GM23338 (cell line): Measurements from ENCODE around the gene VPS37C. TPM values are rescaled to one million over a fixed set of nuclear protein-coding genes. Genes with fewer than 3 reads are reported as not detected.

ENCODE experiments used
- ATAC-seq: fragments of 200-7000 bp; cut with Tn5 transposase; 3 replicates; pipeline ENCODE4 v1.9.1; 2020
- DNase-seq: peaks from one replicate; pipeline ENCODE4 v3.0.0-alpha.2; 2015; ENCODE audit warnings: low spot score
- H2AFZ ChIP-seq: fragments of 200-600 bp; sonication (generic); 2 replicates; pipeline ENCODE4 v1.8.0; 2016; ENCODE audit warnings: antibody characterized with exemption, mild to moderate bottlenecking, moderate library complexity
- H3F3A ChIP-seq: fragments of 200-600 bp; sonication (generic); replicated peaks from 2 replicates; pipeline ENCODE4 v1.8.0; 2017; ENCODE audit warnings: antibody characterized with exemption, mixed run types, low read depth
- H3K27ac ChIP-seq: fragments of 200-600 bp; sonication (generic); 2 replicates; pipeline ENCODE4 v1.6.1; 2016; ENCODE audit warnings: low read depth
- H3K27me3 ChIP-seq: fragments of 200-600 bp; sonication (generic); 2 replicates; pipeline ENCODE4 v1.8.0; 2016; ENCODE audit warnings: mild to moderate bottlenecking, mixed run types, moderate library complexity; ENCODE audit not compliant: insufficient read depth
- H3K36me3 ChIP-seq: fragments of 200-600 bp; sonication (generic); 2 replicates; pipeline ENCODE4 v1.8.0; 2016; ENCODE audit warnings: mild to moderate bottlenecking; ENCODE audit not compliant: insufficient read depth
- H3K4me1 ChIP-seq: fragments of 200-600 bp; sonication (generic); 2 replicates; pipeline ENCODE4 v1.8.0; 2016; ENCODE audit warnings: mild to moderate bottlenecking, moderate library complexity; ENCODE audit not compliant: insufficient read depth
- H3K4me2 ChIP-seq: fragments of 200-600 bp; sonication (generic); 2 replicates; pipeline ENCODE4 v1.7.1; 2017; ENCODE audit warnings: mixed run types
- H3K4me3 ChIP-seq: fragments of 200-600 bp; sonication (generic); 2 replicates; pipeline ENCODE4 v1.6.1; 2016; ENCODE audit warnings: mixed run types
- H3K79me2 ChIP-seq: fragments of 200-600 bp; sonication (generic); replicated peaks from 2 replicates; pipeline ENCODE4 v1.8.0; 2017; ENCODE audit warnings: mild to moderate bottlenecking; ENCODE audit not compliant: insufficient read depth
- H3K9me2 ChIP-seq: fragments of 200-600 bp; sonication (generic); 2 replicates; pipeline ENCODE4 v1.8.0; 2017; ENCODE audit not compliant: insufficient read depth
- H4K20me1 ChIP-seq: fragments of 200-600 bp; sonication (generic); replicated peaks from 2 replicates; pipeline ENCODE4 v1.8.0; 2017; ENCODE audit warnings: mild to moderate bottlenecking; ENCODE audit not compliant: insufficient read depth
- H3K27ac Mint-ChIP-seq: 2 replicates; pipeline ENCODE4 v1.8.0; 2020; ENCODE audit warnings: inconsistent platforms, mild to moderate bottlenecking, moderate library complexity, mixed read lengths
- H3K27me3 Mint-ChIP-seq: 3 replicates; pipeline ENCODE4 v1.8.0; 2022; ENCODE audit warnings: low read depth, mild to moderate bottlenecking, moderate library complexity, mixed read lengths, inconsistent platforms; ENCODE audit not compliant: insufficient read depth, poor library complexity
- H3K36me3 Mint-ChIP-seq: 3 replicates; pipeline ENCODE4 v1.8.0; 2021; ENCODE audit warnings: low read depth, mild to moderate bottlenecking, inconsistent platforms, moderate library complexity, mixed read lengths
- H3K4me1 Mint-ChIP-seq: 3 replicates; pipeline ENCODE4 v1.8.0; 2020; ENCODE audit warnings: mild to moderate bottlenecking, inconsistent platforms, mixed read lengths
- H3K4me3 Mint-ChIP-seq: 3 replicates; pipeline ENCODE4 v1.8.0; 2021; ENCODE audit warnings: moderate library complexity, mild to moderate bottlenecking, inconsistent platforms, mixed read lengths
- H3K9me3 Mint-ChIP-seq: 3 replicates; pipeline ENCODE4 v1.8.0; 2020; ENCODE audit warnings: moderate library complexity, mild to moderate bottlenecking, inconsistent platforms, mixed read lengths
- CREB1 ChIP-seq: fragments of 250-450 bp; sonication (Bioruptor Pico); IDR thresholded peaks from 2 replicates; pipeline ENCODE4 v1.5.0; 2020; ENCODE audit warnings: low read depth, mild to moderate bottlenecking, moderate library complexity
- CTCF ChIP-seq, 2 experiments: fragments of 200-600 bp in 1 of 2; sonication (generic) in 1 of 2; conservative IDR thresholded peaks; 2 replicates each; pipeline versions ENCODE4 v1.5.1 to v1.6.1; 2016 to 2017; ENCODE audit warnings: antibody characterized with exemption in 2 of 2, low read depth in 2 of 2, mild to moderate bottlenecking in 2 of 2, moderate library complexity in 1 of 2
- ETS1 ChIP-seq: IDR thresholded peaks from 2 replicates; pipeline ENCODE4 v1.6.1; 2016; ENCODE audit warnings: antibody characterized with exemption
- EZH2 ChIP-seq: fragments of 200-600 bp; sonication (generic); IDR thresholded peaks from one replicate; pipeline ENCODE4 v1.8.0; 2017; ENCODE audit warnings: antibody characterized with exemption, mild to moderate bottlenecking, low read depth; ENCODE audit not compliant: unreplicated experiment
- EZH2phosphoT487 ChIP-seq: fragments of 200-600 bp; sonication (generic); IDR thresholded peaks from one replicate; pipeline ENCODE4 v1.8.1; 2018; ENCODE audit warnings: antibody characterized with exemption; ENCODE audit not compliant: unreplicated experiment
- JUNB ChIP-seq: IDR thresholded peaks from one replicate; pipeline ENCODE4 v1.6.1; 2016; ENCODE audit warnings: antibody characterized with exemption; ENCODE audit not compliant: unreplicated experiment
- NANOG ChIP-seq: IDR thresholded peaks from 2 replicates; pipeline ENCODE4 v1.6.1; 2016; ENCODE audit warnings: antibody characterized with exemption, borderline replicate concordance
- POLR2AphosphoS5 ChIP-seq: IDR thresholded peaks from 2 replicates; pipeline ENCODE4 v1.6.1; 2016; ENCODE audit warnings: antibody characterized with exemption, low read depth
- REST ChIP-seq: IDR thresholded peaks from one replicate; pipeline ENCODE4 v1.6.1; 2018; ENCODE audit warnings: antibody characterized with exemption; ENCODE audit not compliant: unreplicated experiment
- STAT1 ChIP-seq: IDR thresholded peaks from one replicate; pipeline ENCODE4 v1.6.1; 2016; ENCODE audit warnings: antibody characterized with exemption; ENCODE audit not compliant: unreplicated experiment
- ZNF114 ChIP-seq: fragments of 250-450 bp; sonication (Bioruptor Pico); IDR thresholded peaks from 2 replicates; pipeline ENCODE4 v1.5.0; 2020; ENCODE audit warnings: mild to moderate bottlenecking, moderate library complexity
- ZNF331 ChIP-seq: fragments of 250-450 bp; sonication (Bioruptor Pico); IDR thresholded peaks from 2 replicates; pipeline ENCODE4 v1.5.0; 2020; ENCODE audit warnings: low read depth, mild to moderate bottlenecking, moderate library complexity
- ZNF462 ChIP-seq: fragments of 250-450 bp; sonication (Bioruptor Pico); IDR thresholded peaks from 2 replicates; pipeline ENCODE4 v1.5.0; 2020; ENCODE audit warnings: mild to moderate bottlenecking, moderate library complexity
- polyA plus RNA-seq: library from polyadenylated mRNA; unstranded; fragments of >200 nt; fragmentation: Nextera tagmentation; extraction: Ambion mirVana; gene quantifications from 2 replicates; pipeline ENCODE4 v1.2.1, GENCODE V29; 2016
- total RNA-seq: library from RNA; depleted of rRNA; stranded (reverse); fragments of >200 nt; shearing (Covaris generic); gene quantifications from 2 replicates; pipeline ENCODE4 v1.2.3, GENCODE V29; 2014

Gene VPS37C
- total and polyA plus RNA-seq, 2 experiments from 2014 or later = 8.8 to 19.4 TPM

- H3K4me3 Mint-ChIP-seq = no peak overlapping the region
- Histone ChIP-seq H4K20me1 (no peaks in the 10 kb centered on the region), H3K27ac (no peak overlapping the region), H3K9me2 (no peaks in the 10 kb centered on the region), H3K27me3 (no peaks in the 10 kb centered on the region), H3K79me2 (no peaks in the 10 kb centered on the region), H3K4me2 (no peak overlapping the region), H3F3A (no peaks in the 10 kb centered on the region), H2AFZ (peak overlapping the region; percentile 95), H3K36me3 (no peaks in the 10 kb centered on the region), H3K4me3 (no peak overlapping the region), H3K4me1 (no peaks in the 10 kb centered on the region)
- no peak overlapping the region for H3K27ac Mint-ChIP-seq
- H3K27me3 Mint-ChIP-seq = peaks cover 9% of the 10 kb centered on the region
- peak; percentile 89 for ATAC-seq
- no peak for TF ChIP-seq CTCF (conservative IDR thresholded peaks at IDR 0.05; ENCODE audit: low read depth in 2 of 2)
- TF ChIP-seq ZNF114 (CRISPR knock-in tag) = no peak
- TF ChIP-seq STAT1 = no peak
- no peak for TF ChIP-seq ETS1
- TF ChIP-seq EZH2phosphoT487 = no peak
- no peak for TF ChIP-seq ZNF331 (CRISPR knock-in tag)
- TF ChIP-seq ZNF462 (CRISPR knock-in tag) = no peak
- TF ChIP-seq JUNB = no peak
- TF ChIP-seq REST = no peak
- no peak for TF ChIP-seq NANOG
- no peak for TF ChIP-seq POLR2AphosphoS5
- TF ChIP-seq CREB1 (CRISPR knock-in tag) = no peak
- TF ChIP-seq EZH2 = no peak
- DNase-seq = peak; percentile 31
- H3K9me3 Mint-ChIP-seq = peaks cover 3% of the 10 kb centered on the region; the same call in 1 of the 3 replicates
- no peaks in the 10 kb centered on the region for H3K36me3 Mint-ChIP-seq
- H3K4me1 Mint-ChIP-seq = peaks cover 2% of the 10 kb centered on the region; the same call in 1 of the 3 replicates
Observed at GRCh38 chr11:61193596-61193995, 32.4 kb upstream of the VPS37C start.
